Esophagus squamous epithelium (tissue), 5 donors: ENCODE results near the gene FN1. TPM values are rescaled to one million over a fixed set of nuclear protein-coding genes. Genes with fewer than 3 reads are reported as not detected.

Experiments used
- DNase-seq: peaks from one replicate; lab custom pipeline; 2025; lab: John Stamatoyannopoulos, UW
- H3K27ac ChIP-seq, 4 donors: fragments of 200-600 bp; sonication (generic); one replicate each; pipeline ENCODE4 v1.5.1; 2016 to 2019; ENCODE audit warnings: mild to moderate bottlenecking in 1 of 4
- H3K27me3 ChIP-seq, 4 donors: fragments of 200-600 bp; sonication (generic); 1 replicate in 3 of 4; 2 replicates in 1 of 4; pipeline versions ENCODE4 v1.5.1 to v1.6.0; 2017 to 2021; ENCODE audit warnings: antibody characterized with exemption in 1 of 4
- H3K36me3 ChIP-seq, 3 donors: fragments of 200-600 bp; sonication (generic); one replicate each; pipeline ENCODE4 v1.5.1; 2016 to 2019
- H3K4me1 ChIP-seq, 3 donors: fragments of 200-600 bp; sonication (generic); one replicate each; pipeline ENCODE4 v1.5.1; 2017 to 2019
- H3K4me3 ChIP-seq, 4 donors: fragments of 200-600 bp; sonication (generic); 1 replicate in 3 of 4; 2 replicates in 1 of 4; pipeline ENCODE4 v1.5.1; 2016 to 2019; ENCODE audit warnings: mild to moderate bottlenecking in 2 of 4, moderate library complexity in 1 of 4
- H3K9me3 ChIP-seq, 3 donors: fragments of 200-600 bp; sonication (generic); one replicate each; pipeline ENCODE4 v1.5.1; 2016 to 2019
- CTCF ChIP-seq, 6 experiments: fragments of 450-650 bp in 4 of 6; fragments of 200-600 bp in 2 of 6; sonication (generic) in 2 of 6; IDR thresholded peaks; one replicate each; pipeline ENCODE4 v1.5.1; 2016 to 2019; ENCODE audit warnings: antibody characterized with exemption in 6 of 6, mild to moderate bottlenecking in 4 of 6, moderate library complexity in 4 of 6
- POLR2A ChIP-seq, 4 donors: fragments of 450-650 bp; IDR thresholded peaks; one replicate each; pipeline ENCODE4 v1.6.1; 2017; ENCODE audit warnings: antibody characterized with exemption in 4 of 4, mild to moderate bottlenecking in 4 of 4, moderate library complexity in 3 of 4
- WGBS, 2 donors: methylation state at CpG; one replicate each; pipeline ENCODE4 v1.1.5; 2018; 5-methylcytosine and 5-hydroxymethylcytosine counted together
- intact Hi-C: fragments of 100-400 bp; cut with DNase I; formaldehyde crosslinking; loops from one replicate; pipeline ENCODE4 v1.15.0; 2022
- total RNA-seq, 4 donors: library from RNA; depleted of rRNA; stranded (reverse); fragments of >200 nt; gene quantifications; one replicate each; pipeline ENCODE4 v1.1.0, GENCODE V29; 2016
- donor health status: DM: yes; HTN: yes; CAD: no.

Gene FN1
- total RNA-seq, 4 donors from 2014 or later: 15.7 to 393 (median 112) TPM

DNA sequence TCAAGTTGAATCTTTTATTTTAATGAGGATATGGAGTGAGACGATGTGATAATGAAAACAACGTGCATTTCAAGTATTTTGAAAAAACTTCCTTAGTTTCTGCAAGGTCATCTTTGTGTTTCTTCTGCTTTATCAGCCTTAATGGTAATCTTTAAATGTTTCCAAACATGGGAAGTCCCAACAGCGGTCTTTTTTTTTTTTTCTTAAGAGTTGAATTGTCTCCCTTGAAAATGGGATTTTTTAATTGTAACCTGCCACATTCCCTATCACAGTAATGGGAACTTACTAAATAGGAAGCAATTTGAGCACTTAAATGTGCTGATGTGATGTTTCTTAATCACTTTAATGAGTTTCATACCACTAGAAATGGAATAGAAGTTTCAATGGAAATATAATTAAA is 78.2 kb downstream of the FN1 start:
- Histone ChIP-seq H3K27me3 (no peaks in the 10 kb centered on the region), H3K36me3 (peaks cover 0 to 35% (median 0%) of the 10 kb centered on the region in 3 donors), H3K4me1 (no peaks in the 10 kb centered on the region), H3K4me3 (no peak overlapping the region), H3K27ac (no peak overlapping the region), H3K9me3 (no peaks in the 10 kb centered on the region)
- DNase-seq: no peak
- TF ChIP-seq POLR2A (IDR thresholded peaks at IDR 0.05) (no peak), CTCF (IDR thresholded peaks at IDR 0.05) (no peak)
- intact Hi-C loops: no loop called here
- WGBS, 2 donors: 84 to 85% methylated on average over 3 of the region's 3 CpGs

- TF ChIP-seq CTCF (IDR thresholded peaks at IDR 0.05) (no peak), POLR2A (IDR thresholded peaks at IDR 0.05) (no peak)
- no peaks in the 10 kb centered on the region for H3K9me3 ChIP-seq
- intact Hi-C loops: no loop called here
- H3K4me3 ChIP-seq: no peak overlapping the region
- no peak for DNase-seq
- 83 to 88% methylated on average over 9 of the region's 9 CpGs for WGBS, 2 donors
- no peak overlapping the region for H3K27ac ChIP-seq
- peaks cover 0 to 29% (median 0%) of the 10 kb centered on the region in 3 donors for H3K36me3 ChIP-seq
- no peaks in the 10 kb centered on the region for H3K4me1 ChIP-seq
- H3K27me3 ChIP-seq: no peaks in the 10 kb centered on the region
Measured at GRCh38 chr2:215356948-215357461, 78.9 kb downstream of the FN1 start.

DNA sequence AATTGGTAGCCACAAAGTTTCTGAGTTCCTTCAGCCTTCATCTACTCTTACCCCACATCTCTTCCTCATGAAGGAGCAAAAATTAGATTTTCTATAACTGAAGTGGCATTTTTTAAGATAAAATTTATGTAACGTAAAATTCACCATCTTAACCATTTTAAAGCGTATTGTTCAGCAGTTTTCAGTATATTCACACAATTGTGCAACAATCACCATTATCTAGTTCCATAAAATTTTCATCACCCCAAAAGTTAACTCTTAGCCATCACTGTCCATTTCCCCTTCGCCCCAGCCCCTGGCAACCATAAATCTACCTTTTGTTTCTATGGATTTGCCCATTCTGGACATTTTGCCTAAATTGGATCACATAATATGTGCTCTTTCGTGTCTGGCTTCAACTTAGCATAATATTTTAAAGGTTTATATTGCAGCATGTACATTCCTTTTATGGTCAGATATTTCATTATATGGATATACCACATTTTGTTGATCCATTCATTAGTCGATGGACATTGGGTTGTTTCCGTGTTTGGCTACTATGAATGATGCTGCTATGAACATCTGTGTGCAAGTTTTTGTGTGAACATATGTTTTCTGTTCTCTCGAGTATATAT is 79.4 kb downstream of the FN1 start:
- DNase-seq: no peak

GRCh38 chr2:215355801-215356200 is 80.1 kb downstream of the FN1 start:
- intact Hi-C loops: no loop called here
- TF ChIP-seq CTCF (IDR thresholded peaks at IDR 0.05) (no peak), POLR2A (IDR thresholded peaks at IDR 0.05) (no peak)

More for the DNA sequence above, 79.4 kb downstream of the FN1 start:
- Histone ChIP-seq H3K27ac (no peak overlapping the region), H3K4me1 (no peaks in the 10 kb centered on the region), H3K9me3 (no peaks in the 10 kb centered on the region), H3K27me3 (no peaks in the 10 kb centered on the region), H3K4me3 (no peak overlapping the region), H3K36me3 (peaks cover 0 to 23% (median 0%) of the 10 kb centered on the region in 3 donors)
- intact Hi-C loops: no loop called here
- 91 to 96% methylated on average over 7 of the region's 7 CpGs for WGBS, 2 donors
- TF ChIP-seq POLR2A (IDR thresholded peaks at IDR 0.05): no peak
- TF ChIP-seq CTCF (IDR thresholded peaks at IDR 0.05): no peak

GRCh38 chr2:215354771-215355695 is 80.8 kb downstream of the FN1 start:
- H3K27ac ChIP-seq: no peak overlapping the region
- peaks cover 0 to 22% (median 0%) of the 10 kb centered on the region in 3 donors for H3K36me3 ChIP-seq
- no peaks in the 10 kb centered on the region for H3K9me3 ChIP-seq
- intact Hi-C loops: no loop called here
- 84 to 87% methylated on average over 9 of the region's 9 CpGs for WGBS, 2 donors
- H3K4me1 ChIP-seq: no peaks in the 10 kb centered on the region
- no peak for TF ChIP-seq CTCF (IDR thresholded peaks at IDR 0.05)
- no peak for TF ChIP-seq POLR2A (IDR thresholded peaks at IDR 0.05)
- no peak for DNase-seq
- no peaks in the 10 kb centered on the region for H3K27me3 ChIP-seq
- no peak overlapping the region for H3K4me3 ChIP-seq

More at GRCh38 chr2:215355801-215356200, 80.1 kb downstream of the FN1 start:
- DNase-seq: no peak
- Histone ChIP-seq H3K4me1 (no peaks in the 10 kb centered on the region), H3K36me3 (peaks cover 0 to 21% (median 0%) of the 10 kb centered on the region in 3 donors), H3K4me3 (no peak overlapping the region), H3K27ac (no peak overlapping the region), H3K9me3 (no peaks in the 10 kb centered on the region), H3K27me3 (no peaks in the 10 kb centered on the region)
- 94 to 95% methylated on average over 7 of the region's 7 CpGs for WGBS, 2 donors
